OCI-LY1 (cell line): ENCODE results near the gene S100A14.

ENCODE experiments used
- EZH2 ChIP-seq: fragments of 200-600 bp; sonication (generic), shearing (Covaris generic); IDR thresholded peaks from 2 replicates; pipeline ENCODE4 v1.8.0; 2017; ENCODE audit warnings: borderline replicate concordance, mixed run types, mild to moderate bottlenecking, antibody characterized with exemption, low read length, moderate library complexity, mixed read lengths
- TF ChIP-seq, protein P1 (sequence below): fragments of 200-600 bp; sonication (generic), shearing (Covaris generic); IDR thresholded peaks from 2 replicates; pipeline ENCODE4 v1.5.1; 2017; ENCODE audit warnings: mild to moderate bottlenecking, antibody characterized with exemption, low read length, moderate library complexity, mixed read lengths

DNA sequence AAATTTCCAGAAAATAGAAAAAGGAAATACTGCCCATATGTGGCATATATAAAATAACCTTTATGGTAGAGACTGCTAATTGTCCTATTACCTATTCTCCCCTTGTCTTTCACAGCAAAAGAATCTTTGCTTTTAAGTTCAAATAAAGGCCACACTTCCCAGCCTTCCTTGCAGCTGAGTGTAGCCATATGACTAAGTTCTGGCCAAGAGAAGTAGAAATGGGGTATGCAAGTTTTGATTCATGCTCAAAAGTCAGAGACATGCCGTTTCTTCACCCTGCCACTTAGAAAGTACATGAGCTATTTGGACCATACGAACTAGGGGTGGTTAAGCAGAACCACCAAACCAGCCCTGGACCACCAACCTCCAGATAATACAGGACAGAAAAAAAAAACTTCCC, 32.1 kb downstream of the S100A14 start:
- TF ChIP-seq, protein P1, sequence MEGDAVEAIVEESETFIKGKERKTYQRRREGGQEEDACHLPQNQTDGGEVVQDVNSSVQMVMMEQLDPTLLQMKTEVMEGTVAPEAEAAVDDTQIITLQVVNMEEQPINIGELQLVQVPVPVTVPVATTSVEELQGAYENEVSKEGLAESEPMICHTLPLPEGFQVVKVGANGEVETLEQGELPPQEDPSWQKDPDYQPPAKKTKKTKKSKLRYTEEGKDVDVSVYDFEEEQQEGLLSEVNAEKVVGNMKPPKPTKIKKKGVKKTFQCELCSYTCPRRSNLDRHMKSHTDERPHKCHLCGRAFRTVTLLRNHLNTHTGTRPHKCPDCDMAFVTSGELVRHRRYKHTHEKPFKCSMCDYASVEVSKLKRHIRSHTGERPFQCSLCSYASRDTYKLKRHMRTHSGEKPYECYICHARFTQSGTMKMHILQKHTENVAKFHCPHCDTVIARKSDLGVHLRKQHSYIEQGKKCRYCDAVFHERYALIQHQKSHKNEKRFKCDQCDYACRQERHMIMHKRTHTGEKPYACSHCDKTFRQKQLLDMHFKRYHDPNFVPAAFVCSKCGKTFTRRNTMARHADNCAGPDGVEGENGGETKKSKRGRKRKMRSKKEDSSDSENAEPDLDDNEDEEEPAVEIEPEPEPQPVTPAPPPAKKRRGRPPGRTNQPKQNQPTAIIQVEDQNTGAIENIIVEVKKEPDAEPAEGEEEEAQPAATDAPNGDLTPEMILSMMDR = no peak
- TF ChIP-seq EZH2 = no peak
